ENCODE measurements around the gene SFMBT2.

GRCh38 chr10:7171825-7172224, 239.0 kb downstream of the SFMBT2 start:
- TF ChIP-seq POLR2AphosphoS5 (IDR thresholded peaks at IDR 0.05): no peak
- TF ChIP-seq CTCF (IDR thresholded peaks at IDR 0.05): no peak

Measured in esophagus muscularis mucosa (tissue), 3 donors.